Left renal cortex interstitium (tissue), 4 donors: ENCODE data around the gene KRT38. TPM values are rescaled to one million over a fixed set of nuclear protein-coding genes. Genes with fewer than 3 reads are reported as not detected.
"Not testable (repeated sequence)": the region's sequence is repeated elsewhere in the genome, so short reads cannot be mapped to it uniquely, and the experiment has no call there.

Experiments used
- DNase-seq, 4 donors: peaks; one replicate each; pipeline ENCODE4 v3.0.0-alpha.2; 2013; ENCODE audit warnings: low read depth in 4 of 4, low spot score in 2 of 4, missing footprints in 1 of 4
- polyA plus RNA-seq, 4 donors: library from polyadenylated mRNA; unstranded; fragments of 120-200 nt; gene quantifications; one replicate each; pipeline ENCODE4 v1.2.1, GENCODE V29; 2013; ENCODE audit not compliant: insufficient read length in 4 of 4

Gene KRT38
- polyA plus RNA-seq, 4 donors = not detected

DNA sequence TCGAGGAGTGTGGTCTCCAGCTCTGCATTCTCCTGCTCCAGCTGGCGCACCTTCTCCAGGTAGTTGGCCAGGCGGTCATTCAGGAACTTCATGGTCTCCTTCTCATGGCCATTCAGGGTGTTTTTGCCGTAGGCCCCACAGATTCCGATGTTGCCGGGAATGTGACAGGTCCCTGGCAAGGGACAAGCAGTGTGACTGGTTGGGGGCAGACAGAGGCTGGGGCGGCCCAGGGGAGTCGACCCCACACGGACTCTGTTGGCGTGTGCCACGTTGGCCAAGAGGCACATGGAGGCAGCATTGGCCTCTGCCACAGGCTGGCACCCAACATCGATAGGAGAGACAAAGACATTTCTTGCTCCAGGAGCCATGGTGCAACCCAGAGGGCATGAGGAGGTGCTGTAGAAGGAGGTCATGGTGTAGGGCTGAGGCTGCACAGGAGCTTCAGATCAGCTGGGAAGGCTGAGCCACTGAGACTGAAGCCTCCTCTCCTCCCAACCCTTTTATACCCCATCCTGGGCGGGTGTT, 16.6 kb downstream of the KRT38 start, which contains the start of gene KRT37:
Gene KRT37 (minus strand): TSS at position 475 of the 525 bp plus-strand sequence. CDS start 62 bp downstream, at position 413.
- no peak for DNase-seq

DNA sequence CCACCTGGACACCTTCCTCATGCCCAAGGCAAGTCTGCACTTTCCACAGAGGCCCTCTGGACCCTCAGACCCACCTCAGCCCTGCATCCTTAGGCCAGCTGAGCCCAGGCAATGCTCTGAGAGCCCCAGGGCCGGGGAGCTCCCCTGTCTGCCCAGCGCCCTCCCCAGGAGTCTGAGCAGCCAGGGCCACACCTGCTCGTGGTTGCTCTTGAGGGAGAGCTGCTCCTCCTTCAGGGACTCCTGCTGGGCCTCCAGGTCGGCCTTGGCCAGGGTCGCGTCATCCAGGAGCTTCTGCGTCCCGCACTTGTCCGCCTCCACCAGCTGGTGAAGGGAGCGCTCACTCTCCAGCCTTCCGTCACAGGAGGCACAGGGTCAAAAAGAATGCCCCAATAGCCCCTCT, 18.2 kb downstream of the KRT38 start:
- not testable (repeated sequence) for DNase-seq

DNA sequence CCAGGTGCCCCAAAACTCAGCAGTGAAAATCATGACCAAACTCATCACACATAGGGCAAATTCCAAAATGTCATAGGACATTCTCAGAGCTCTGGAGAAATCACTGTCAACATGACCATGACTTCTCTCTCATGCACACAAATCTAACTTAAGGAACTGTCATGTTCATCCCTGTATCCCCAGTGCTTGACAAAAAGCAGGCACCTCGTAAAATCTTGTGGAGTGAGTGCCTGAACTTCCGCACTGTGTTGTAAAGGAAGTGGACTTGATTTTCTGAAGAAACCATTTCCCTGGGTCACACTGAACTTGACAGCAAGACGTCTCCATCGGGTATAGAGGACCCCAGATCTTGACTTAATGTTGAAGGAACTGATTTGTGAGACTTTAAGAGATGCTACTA, 19.2 kb downstream of the KRT38 start:
- DNase-seq = no peak

DNA sequence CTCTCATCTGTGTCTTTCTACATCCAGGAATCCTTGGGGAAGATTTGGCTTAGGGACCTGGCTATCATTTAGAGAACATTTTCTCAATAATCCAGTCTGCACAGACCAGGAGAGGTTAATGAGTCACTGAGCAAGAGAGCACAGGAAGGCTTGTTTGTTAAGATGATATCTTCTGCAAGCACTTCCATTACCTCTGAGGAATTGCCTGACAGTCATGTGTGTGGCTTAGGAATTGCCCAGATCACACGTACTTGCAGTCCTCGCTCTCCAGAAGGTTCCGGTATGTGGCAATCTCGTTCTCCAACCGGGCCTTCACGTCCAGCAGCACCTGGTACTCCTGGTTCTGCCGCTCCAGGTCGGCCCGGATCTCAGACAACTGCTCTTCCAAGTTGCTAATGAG, 19.7 kb downstream of the KRT38 start:
- DNase-seq = no peak

DNA sequence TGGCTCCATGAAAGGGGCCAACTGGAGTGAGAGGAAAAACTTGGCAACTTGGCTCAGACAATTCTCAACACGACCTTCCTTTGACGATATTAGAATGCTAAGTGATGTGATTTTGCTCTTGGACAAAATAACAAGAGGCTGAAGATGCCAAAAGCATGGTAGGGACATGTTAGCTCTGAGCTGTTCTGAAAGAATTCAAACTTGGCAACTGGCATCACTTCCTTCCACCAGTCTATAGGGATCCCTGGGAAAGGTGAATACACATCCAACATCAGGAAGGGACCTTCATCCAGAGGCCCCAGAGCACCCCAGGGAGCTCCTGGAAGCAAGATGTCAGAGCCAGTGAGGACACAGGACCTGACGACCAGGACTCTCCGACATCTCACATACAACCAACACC, 20.6 kb downstream of the KRT38 start:
- DNase-seq = no peak

DNA sequence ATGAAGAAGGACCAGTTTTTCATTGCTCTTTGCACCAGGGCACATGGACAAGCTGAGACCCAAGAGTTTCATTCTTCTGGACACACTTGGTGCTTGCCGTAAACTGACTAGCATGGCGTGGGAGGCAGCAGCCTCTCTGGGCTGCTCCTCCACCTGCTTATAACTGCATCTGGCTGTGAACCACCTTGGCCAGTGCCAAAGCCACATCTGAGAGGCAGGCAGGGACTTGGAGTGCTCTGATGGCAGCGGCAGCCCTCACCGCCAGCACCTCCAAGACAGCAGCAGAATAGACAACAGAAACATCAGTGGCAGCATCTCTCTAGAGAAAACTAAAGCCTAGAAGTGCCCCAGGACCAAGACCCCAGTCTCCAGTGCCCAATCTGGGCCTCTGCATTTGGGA, 21.1 kb downstream of the KRT38 start:
- DNase-seq = no peak

DNA sequence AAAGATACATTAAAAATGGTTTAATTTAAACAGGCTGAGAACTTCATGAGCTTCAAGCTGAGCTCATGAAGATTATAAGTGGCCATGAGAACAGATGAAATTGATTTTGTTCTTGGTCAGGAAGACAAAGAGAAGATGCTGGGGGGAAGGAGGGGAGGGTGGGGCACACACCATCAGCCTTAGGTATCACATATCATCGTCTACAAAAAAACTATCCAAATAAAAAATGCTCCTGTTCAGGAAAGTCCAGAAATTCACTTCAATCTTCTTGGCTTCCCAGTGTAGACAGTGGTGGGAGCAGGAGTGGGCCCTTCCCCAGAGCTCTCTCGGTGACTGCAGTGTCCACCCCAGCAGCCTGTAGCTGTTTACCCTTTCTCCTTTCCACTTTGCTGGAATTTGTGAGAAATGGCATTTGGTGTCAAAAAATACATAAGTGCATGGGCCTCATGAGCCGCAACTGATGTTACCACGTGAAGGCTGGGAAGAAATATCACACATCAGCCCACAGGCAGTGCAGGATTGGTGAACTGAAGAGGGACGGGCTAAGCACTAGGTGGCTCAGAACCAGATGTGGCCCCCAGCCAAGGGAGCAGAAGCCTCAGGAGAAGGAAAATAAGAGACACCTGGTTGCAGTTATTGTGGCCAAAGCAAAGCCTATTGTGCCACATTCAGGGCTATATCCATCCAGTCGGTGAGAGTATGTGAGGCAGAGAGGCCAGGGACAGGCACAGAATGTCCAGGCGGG, 22.5 kb downstream of the KRT38 start:
- DNase-seq = no peak

DNA sequence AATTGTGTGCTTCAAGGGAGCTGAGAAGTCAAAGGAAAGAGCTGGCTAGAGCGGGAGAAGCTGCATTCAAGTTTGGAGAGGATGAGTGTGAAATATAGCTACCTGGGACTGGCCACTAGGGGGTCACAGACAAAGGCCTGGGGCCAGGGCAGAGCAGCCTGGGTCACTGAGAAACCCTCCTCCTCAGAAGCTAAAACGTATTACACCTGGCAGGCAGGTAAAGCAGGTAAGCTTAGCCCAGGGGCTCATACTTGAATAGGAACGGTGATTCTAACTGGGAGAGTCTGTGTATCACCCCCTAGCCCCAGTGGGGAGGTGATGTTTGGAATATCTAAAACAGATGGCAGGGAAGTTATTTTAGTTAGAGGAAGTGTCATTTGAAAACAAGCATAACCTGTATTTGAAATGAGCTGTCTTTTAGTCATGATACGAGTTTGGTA, 23.2 kb downstream of the KRT38 start:
- no peak for DNase-seq

DNA sequence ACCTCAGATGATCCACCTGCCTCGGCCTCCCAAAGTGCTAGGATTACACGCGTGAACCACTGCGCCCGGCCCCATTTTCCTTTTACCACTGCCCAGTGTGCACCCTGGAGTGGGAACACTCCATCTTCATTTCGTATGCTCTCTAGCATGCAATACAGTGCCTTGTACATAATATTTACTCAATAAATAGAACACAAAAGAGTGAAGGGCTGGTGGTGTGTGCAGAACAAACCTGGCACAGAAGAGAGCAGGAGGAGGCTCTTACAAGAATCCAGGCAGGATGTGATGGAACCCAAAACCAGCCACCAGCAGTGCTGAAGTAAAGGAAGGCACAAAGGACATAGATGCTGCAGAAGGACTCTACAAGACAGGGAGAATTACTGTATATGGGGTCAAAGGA, 23.7 kb downstream of the KRT38 start:
- no peak for DNase-seq

DNA sequence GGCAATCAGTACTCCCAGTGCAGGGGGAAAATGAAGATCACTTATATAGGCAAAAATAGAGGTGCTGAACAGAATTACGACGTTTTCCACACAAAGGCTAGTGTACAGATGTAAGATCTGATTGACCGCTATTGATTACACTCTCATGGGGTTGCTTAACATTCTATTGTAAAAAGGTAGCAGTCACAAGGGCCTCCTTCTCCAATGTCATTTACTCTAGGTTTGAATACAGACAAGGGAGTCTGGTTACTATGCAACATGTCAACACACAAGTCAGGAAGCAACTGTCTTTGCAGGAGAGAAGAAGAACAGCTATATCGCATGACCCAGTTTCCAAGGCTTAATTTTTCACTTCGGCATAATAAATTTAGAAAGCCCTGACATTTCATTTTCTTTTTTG, 24.3 kb downstream of the KRT38 start:
- no peak for DNase-seq

DNA sequence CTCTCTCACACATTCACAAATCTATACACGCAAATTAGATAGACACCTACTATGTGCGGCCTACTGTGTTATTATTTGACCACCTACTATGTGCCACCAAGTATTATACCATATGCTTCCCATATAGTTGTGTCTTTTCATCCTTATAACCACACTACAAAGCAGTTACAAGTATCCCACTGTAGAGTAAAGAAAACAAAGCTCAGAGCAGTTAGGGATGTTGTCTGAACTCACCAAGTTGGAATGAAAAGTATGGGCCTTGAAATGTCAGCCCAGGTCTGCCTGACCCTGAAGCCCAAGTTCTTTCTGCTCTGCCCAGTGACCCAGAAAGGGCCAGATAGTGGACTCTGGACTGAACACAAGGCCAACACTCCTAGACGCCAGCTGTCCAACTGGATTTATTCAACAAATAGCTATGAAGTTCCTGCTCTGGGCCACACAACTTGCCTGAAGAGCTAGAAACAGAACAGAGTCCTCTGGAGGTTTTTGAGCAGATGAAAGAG, 24.9 kb downstream of the KRT38 start:
- DNase-seq = no peak

DNA sequence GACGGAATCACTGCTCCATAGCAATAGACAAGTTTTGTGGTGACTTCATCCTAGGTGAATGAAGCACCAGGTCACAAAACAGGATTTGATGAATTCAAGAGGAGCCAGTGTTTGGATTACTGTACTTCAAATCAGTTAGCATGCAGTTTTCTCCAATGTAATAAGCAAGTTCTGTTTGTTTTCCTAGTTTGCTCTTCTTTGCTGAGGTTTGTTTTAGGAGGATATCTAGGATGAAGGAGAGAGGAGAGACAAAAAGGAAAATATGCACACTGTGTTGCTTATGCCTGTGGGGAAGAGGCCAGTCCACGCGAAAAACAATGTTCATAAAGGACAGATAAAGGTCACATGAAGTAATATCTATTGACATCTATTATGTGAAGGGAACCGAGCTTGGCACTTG, 25.4 kb downstream of the KRT38 start:
- DNase-seq = no peak

DNA sequence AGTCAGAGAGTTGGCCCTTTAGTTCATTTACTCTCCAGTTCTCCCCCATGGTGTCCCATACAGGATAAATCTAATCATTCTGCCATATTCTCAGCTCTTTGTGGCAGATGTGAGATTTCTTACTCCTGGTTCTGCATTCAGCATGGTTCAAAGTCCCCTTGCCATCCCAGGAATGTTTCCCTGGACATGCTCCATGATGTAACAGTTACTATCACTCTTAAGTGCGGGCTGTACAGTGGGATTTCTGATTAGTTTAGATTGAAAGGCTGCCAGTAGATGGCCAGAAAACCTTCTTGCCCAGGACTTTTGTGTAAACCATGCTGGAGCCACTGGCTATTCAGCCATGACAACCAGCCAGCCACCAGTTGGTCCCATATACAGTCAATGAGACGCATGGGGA, 26.8 kb downstream of the KRT38 start:
- no peak for DNase-seq

DNA sequence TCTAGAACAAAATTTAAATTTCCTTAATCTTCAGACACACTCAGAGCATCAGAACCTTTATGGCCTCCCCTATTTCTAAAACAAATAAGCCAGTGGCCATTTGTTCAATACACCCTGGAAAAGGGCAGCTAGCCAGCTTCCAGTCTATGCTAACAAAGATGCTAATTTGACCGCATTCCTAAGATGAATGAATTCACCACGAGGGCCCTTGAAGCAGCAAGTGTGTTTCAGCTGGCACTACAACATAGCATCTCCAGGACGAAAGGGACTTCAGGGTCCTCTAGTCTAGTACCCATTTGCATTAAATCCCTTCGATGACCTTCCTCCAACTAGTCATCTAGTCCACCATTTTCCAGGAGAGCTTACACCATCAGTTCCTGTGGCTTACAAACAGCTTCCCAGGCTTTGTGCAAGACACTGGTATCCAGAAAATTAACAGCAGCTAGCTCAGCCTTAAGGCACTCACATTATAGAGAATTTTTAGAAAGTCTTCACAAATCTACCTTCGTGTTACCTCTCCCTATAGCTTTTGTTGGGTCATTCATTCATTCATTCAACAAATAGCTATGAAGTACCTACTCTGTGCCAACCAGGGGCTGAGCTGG, 27.3 kb downstream of the KRT38 start:
- DNase-seq = no peak

DNA sequence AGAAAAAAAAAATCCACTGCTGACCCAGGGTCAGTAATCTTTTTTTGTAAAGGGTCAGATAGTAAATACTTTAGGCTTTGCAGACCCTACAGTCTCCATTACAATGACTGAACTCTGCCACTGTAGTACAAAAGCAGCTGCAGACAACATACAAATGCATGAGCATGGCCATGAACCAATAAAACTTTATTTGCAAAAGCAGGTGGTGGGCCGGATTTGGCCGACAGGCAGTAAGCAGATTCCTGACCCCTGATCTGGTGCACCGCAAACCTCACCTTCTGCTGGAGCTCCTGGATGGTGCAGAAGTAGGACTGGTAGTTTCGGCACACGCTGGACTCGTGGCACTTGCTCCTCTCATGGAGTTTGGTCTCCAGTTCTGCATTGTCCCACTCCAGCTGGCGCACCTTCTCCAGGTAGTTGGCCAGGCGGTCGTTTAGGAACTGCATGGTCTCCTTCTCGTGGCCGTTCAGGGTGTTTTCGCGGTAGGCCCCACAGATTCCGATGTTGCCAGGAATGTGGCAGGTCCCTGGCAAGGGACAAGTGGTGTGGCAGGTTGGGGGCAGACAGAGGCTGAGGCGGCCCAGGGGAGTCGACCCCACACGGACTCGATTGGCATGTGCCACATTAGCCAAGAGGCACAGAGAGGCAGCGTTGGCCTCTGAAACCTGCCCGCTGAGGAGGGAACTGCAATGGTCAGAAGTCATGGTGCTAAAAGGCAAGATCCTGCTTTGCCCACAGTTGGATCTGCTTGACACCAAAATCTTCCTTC, 29.5 kb downstream of the KRT38 start:
- DNase-seq = no peak

DNA sequence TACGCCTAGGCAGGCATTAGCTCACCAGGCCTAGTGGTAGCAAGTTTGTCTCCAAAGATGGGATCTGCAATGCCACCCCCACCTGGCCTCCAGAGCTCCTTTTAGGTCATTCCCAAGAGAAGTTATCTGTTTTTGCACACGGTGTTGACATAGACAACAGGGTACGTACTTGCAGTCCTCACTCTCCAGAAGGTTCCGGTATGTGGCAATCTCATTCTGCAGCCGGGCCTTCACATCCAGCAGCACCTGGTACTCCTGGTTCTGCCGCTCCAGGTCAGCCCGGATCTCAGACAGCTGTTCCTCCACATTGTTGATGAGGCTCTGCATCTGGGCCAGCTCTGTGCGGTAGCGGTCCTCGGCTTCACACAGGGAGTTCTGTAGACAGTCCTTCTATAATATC, 33.6 kb downstream of the KRT38 start:
- DNase-seq = no peak

DNA sequence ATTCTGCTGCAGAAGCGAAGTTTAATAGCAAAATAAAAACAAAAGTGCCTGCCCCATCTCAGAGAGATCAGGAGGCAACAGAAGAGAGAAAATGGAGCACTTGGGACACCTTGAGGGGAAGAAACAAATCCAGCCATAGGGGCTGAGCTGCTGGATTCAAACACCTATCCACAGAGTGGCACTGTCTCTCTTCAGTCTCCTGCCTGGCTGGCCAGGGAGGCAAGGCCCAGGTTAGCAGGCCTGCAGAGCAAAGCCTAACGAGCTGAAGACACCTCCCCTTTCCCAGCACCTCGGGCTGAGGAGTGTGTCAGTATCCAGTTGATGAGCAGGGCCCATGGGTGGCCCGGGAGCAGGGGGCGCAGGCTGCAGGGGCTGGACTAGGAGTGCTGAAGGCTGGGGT, 34.6 kb downstream of the KRT38 start:
- DNase-seq = no peak

DNA sequence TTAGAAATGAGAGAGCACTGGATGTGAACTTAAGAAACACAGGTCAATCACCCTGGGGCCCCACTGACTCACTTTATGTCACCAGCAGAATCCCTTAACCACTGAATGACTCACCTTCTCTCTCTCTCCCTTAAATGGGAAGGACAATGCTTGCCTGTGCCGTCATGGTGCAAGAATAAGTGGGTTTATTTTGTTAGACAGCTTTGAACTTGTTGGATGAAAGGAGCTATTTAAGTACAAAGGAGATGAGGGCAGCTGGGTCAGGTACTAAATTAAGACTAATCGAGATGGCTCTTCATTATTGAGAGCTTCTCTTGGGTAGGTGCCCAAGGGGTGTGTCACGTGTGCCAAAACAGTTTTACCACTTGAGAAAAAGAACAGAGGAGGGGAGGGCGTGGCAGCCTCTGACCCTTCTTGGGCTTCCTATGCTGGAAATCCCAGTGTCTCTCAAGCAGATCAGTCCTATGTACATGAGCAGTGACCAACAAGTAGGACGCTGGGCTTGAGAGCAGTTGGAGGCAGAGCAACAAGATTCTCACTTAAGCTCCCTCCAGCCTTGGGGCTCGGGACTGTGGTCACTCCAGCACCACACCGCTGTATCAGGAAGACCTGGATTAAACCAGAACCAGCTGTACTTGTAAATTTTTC, 36.6 kb downstream of the KRT38 start:
- DNase-seq = no peak

DNA sequence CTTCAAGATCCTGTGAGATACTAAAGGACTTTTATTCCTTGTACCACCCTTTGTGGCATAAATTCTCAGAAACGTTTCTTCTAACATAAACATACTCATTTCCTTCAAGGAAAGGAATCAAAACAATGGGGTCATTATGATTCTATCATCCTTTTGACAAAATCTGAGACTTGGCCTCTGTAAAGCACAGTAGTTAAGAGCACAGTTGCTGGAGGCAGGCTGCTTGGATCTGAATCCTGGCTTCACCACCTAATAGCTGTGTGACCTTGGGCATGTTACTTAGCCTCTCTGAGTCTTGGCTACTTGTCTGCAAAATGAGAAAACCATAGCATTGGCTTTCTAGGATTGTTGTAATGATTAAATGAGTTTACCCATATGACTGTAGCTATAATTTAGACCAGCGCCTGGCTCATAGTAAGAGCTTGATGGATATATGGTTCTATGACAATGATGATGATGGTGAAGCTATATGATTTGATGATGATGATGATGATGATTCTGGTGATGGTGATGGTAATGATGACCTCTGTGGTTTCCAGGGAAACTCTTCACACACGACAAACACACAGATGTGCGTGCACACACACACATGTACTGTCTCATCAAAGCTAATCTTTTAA, 37.3 kb downstream of the KRT38 start:
- DNase-seq = no peak

DNA sequence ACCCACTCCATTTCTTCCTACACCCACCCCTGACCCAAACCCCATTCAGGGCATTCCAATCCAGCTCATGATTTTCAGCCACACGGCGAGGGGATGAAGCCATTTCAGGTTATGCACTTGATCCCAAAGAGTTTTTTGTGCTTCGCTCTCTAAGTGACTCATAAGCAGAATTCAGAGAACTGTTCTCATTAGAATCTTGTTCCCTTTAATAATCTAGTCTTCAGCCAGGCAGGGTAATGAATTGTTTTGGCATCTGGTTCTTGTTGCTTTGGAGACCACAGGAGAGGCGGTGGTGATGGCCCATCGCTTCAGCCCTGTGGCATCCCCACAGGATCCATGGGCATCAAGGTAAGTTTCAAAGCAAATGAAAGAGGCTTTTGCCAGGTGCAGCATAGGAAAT, 38.6 kb downstream of the KRT38 start:
- DNase-seq = no peak
